Heart left ventricle (tissue), 13 donors: ENCODE measurements around the gene PRH1.

Experiments
- CTCF ChIP-seq, 12 donors: fragments of 200-600 bp; sonication (generic) in 4 of 12; IDR thresholded peaks; one replicate each; pipeline versions ENCODE4 v1.5.0 to v1.8.0; 2018 to 2022; ENCODE audit warnings: antibody characterized with exemption in 12 of 12, mild to moderate bottlenecking in 5 of 12
- POLR2A ChIP-seq, 2 donors: fragments of 450-650 bp; IDR thresholded peaks; one replicate each; pipeline ENCODE4 v1.6.1; 2017; ENCODE audit warnings: antibody characterized with exemption in 2 of 2, mild to moderate bottlenecking in 2 of 2, moderate library complexity in 2 of 2
- donor health status: ischemic (EF 13 %, LVEDD 7.1; RV severe dilation, severe dysfunction).
- donor health status: DM: no; HTN: yes; CAD: no.
- donor health status: DM: no; HTN: no; CAD: no.
- donor health status: ischemic (EF 25% LVEDD 6.9; RV normal size, moderate dysfunction).
- donor health status: ischemic (EF 25% LVEDD 5.7; RV mildly dilated, moderate dysfunction).
- donor health status: ischemic (EF 35%, LVEDD 5.7; RV mildly dilated, moderate dysfunction).
- donor health status: nonischemic (EF 11% LVEDD 7.7; RV severe dilation, severe dysfunction).
- donor health status: DM: yes; HTN: yes; CAD: no.
- donor health status: PGD.
- donor health status: ischemic (EF 29% LVEDD 5.4; RV normal size, mild dysfunction).
- donor health status: nonischemic (EF 23%, LVEDD 6.1; RV moderate dilation, normal function).

- TF ChIP-seq CTCF (IDR thresholded peaks at IDR 0.05) (no peak), POLR2A (IDR thresholded peaks at IDR 0.05) (no peak)
Measured at GRCh38 chr12:10851243-10851858, 32.7 kb downstream of the PRH1 start.
